Fibroblast of mammary gland (primary cell): ENCODE data around the gene MYCL.

Experiments
- DNase-seq: peaks from one replicate; pipeline ENCODE4 v3.0.0-alpha.2; 2010; ENCODE audit warnings: low read depth
- H3K4me3 ChIP-seq: 2 replicates; pipeline ENCODE4 v1.5.1; 2011; ENCODE audit warnings: low read depth, mild to moderate bottlenecking, low read length, moderate library complexity; ENCODE audit not compliant: control insufficient read depth
- TF ChIP-seq, protein P1 (sequence below): conservative IDR thresholded peaks from 2 replicates; pipeline ENCODE4 v1.5.1; 2011; ENCODE audit warnings: low read depth, low read length, inconsistent platforms; ENCODE audit not compliant: control insufficient read depth, insufficient read depth

Gene MYCL

DNA sequence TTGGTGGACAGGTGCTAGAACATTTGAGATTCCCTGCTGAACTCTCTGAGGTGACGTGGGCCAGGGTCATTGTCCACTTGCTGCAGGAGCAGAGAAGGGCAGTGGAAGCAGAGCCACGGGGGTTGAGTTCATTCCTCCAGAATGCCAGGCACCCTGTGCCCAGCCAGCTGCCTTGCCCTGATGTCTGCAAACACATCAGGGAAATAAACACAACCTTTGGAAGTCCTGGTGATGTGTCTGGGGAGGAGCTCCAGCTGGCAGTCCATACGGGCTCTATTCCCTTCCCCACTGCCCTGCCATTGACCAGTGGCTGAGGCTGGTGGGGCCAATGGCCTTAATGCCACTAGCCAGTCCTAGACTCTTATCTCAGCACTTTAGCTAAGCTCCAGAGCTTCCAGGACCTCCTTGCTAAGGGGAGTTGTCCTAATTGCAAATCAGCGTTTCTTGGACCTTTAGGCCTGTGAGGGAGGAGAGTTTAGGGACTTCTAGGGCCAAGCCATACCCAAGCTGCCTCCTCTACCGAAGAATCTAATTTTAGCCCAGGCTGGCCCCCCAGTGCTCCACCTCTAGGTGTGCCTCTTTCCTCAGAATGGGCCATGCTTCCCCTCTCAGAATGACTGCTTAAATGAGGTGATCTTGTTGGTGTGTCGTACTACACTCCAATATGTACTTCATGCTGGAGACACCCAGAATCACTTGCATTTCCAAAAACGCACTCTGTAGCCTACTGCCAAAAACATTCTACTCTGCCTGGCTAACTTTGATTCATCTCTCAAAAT lies 27.3 kb upstream of the MYCL start:
- H3K4me3 ChIP-seq = no peak overlapping the region
- TF ChIP-seq, protein P1, sequence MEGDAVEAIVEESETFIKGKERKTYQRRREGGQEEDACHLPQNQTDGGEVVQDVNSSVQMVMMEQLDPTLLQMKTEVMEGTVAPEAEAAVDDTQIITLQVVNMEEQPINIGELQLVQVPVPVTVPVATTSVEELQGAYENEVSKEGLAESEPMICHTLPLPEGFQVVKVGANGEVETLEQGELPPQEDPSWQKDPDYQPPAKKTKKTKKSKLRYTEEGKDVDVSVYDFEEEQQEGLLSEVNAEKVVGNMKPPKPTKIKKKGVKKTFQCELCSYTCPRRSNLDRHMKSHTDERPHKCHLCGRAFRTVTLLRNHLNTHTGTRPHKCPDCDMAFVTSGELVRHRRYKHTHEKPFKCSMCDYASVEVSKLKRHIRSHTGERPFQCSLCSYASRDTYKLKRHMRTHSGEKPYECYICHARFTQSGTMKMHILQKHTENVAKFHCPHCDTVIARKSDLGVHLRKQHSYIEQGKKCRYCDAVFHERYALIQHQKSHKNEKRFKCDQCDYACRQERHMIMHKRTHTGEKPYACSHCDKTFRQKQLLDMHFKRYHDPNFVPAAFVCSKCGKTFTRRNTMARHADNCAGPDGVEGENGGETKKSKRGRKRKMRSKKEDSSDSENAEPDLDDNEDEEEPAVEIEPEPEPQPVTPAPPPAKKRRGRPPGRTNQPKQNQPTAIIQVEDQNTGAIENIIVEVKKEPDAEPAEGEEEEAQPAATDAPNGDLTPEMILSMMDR = no peak
- no peak for DNase-seq

DNA sequence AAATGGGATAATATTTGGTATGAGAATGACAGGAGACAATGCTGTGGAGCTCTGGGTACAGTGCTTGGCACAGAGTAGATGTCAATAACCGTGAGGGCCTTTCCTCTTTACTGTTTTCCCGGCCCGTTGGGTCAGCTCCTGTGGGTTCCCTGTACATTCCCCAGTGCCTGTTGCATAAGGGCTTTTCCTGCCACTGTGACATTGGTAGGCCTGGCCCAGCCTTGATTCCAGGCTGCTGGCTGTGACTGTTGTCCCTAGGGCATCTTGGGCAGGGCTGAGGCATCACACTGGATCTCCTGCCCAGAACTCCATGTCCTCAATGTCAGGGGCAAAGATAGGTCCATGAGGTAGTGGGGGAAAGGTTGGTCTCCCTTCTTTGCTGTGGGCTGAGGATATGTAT lies 25.8 kb upstream of the MYCL start:
- TF ChIP-seq, protein P1 = no peak
- DNase-seq = peak; percentile 32
- H3K4me3 ChIP-seq = no peak overlapping the region

DNA sequence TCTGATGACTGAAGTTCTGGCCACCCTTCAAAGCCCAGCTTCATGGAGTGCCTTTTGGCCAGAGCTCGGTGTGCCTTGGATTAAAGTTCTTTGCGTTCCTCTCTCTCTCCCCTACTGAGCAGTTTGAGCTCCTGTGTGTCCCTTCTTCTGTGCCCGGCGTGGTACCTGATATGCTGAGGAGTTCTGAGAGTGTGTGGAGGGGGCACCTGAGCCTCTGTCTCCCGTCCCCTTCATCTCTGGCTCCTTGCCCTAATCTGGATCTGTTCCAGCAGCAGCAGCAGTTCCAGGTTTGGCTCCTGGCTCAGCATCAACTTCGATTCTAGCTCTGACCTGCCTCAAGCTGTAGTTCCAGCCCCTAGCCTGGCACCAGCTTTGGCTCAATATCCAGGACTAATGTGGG lies 25.1 kb upstream of the MYCL start:
- no peak for DNase-seq
- no peak overlapping the region for H3K4me3 ChIP-seq
- TF ChIP-seq, protein P1 = no peak

GRCh38 chr1:39926343-39926793 lies 24.7 kb upstream of the MYCL start:
- peak; percentile 60 for DNase-seq
- no peak overlapping the region for H3K4me3 ChIP-seq
- TF ChIP-seq, protein P1 = no peak

- TF ChIP-seq, protein P1 = no peak
- DNase-seq = peak; percentile 80
These were observed 24.1 kb upstream of the MYCL start for GRCh38 chr1:39925721-39926342.

GRCh38 chr1:39922251-39922688 lies 20.6 kb upstream of the MYCL start:
- H3K4me3 ChIP-seq = no peak overlapping the region
- DNase-seq = no peak
- TF ChIP-seq, protein P1 = no peak

More at GRCh38 chr1:39925721-39926342, 24.1 kb upstream of the MYCL start:
- no peak overlapping the region for H3K4me3 ChIP-seq
